ENCODE measurements around the gene CMA1.
A peak's percentile ranks its signal among the peaks of the same experiment; 100 is the strongest.
"Not testable (repeated sequence)": the region's sequence is repeated elsewhere in the genome, so short reads cannot be mapped to it uniquely, and the experiment has no call there.

CMA1 gene

DNA sequence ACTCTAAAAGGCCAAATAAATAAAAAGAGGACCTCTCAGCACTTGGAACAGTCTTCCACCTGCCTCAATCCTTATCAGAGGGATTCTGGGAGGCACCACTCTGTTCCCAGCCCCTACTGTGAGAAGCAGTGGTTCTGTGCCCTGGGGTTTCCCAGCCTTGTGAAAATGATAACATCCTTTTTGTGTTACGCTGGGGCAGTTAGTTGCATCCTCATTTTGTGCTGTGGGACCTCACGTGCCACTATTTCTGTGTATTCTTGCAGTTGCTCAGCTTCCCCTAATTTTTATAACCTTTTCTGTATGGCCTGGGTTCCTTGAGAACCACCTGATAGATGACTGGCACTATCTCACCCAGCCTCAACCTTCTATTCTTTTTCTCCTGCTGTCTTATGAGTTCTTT, 10.8 kb upstream of the CMA1 start:
- H3K4me1 Mint-ChIP-seq: no peaks in the 10 kb centered on the region
- peaks cover 5% of the 10 kb centered on the region for H3K9me3 Mint-ChIP-seq
- peaks cover 2% of the 10 kb centered on the region for H3K27me3 Mint-ChIP-seq (ENCODE audit: low read depth, poor library complexity)
- TF ChIP-seq, protein P1, sequence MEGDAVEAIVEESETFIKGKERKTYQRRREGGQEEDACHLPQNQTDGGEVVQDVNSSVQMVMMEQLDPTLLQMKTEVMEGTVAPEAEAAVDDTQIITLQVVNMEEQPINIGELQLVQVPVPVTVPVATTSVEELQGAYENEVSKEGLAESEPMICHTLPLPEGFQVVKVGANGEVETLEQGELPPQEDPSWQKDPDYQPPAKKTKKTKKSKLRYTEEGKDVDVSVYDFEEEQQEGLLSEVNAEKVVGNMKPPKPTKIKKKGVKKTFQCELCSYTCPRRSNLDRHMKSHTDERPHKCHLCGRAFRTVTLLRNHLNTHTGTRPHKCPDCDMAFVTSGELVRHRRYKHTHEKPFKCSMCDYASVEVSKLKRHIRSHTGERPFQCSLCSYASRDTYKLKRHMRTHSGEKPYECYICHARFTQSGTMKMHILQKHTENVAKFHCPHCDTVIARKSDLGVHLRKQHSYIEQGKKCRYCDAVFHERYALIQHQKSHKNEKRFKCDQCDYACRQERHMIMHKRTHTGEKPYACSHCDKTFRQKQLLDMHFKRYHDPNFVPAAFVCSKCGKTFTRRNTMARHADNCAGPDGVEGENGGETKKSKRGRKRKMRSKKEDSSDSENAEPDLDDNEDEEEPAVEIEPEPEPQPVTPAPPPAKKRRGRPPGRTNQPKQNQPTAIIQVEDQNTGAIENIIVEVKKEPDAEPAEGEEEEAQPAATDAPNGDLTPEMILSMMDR (IDR thresholded peaks at IDR 0.05): no peak
- no peak overlapping the region for H3K4me3 Mint-ChIP-seq
- no peak overlapping the region for H3K27ac Mint-ChIP-seq
- DNase-seq: no peak
- no peaks in the 10 kb centered on the region for H3K36me3 Mint-ChIP-seq (ENCODE audit: low read depth)

DNA sequence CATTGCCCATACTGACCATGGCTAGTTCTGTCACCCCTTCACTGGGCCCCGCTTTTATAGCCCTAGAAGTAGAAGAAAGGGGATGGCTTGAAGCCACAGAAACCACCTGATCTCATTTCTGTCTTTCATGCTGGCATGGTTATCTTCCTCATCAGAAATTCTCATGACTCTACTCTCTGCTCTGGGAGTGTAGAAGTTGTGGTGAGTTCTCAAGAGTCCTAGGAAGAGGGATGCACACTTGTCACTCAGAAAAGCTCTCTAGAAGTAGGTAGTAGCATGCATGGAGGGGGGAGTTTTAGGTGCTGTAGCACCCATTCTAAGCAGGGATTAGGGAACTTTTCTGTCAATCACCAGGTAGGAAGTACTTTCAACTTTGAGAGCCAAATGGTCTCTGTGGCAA, 6.1 kb upstream of the CMA1 start:
- no peaks in the 10 kb centered on the region for H3K4me1 Mint-ChIP-seq
- no peaks in the 10 kb centered on the region for H3K36me3 Mint-ChIP-seq (ENCODE audit: low read depth)
- H3K27ac Mint-ChIP-seq: no peak overlapping the region
- peaks cover 18% of the 10 kb centered on the region for H3K27me3 Mint-ChIP-seq (ENCODE audit: low read depth, poor library complexity)
- H3K9me3 Mint-ChIP-seq: peaks cover 5% of the 10 kb centered on the region
- TF ChIP-seq, protein P1 (IDR thresholded peaks at IDR 0.05): no peak
- DNase-seq: no peak
- no peak overlapping the region for H3K4me3 Mint-ChIP-seq

GRCh38 chr14:24513009-24513408, 4.9 kb upstream of the CMA1 start:
- no peaks in the 10 kb centered on the region for H3K36me3 Mint-ChIP-seq (ENCODE audit: low read depth)
- peaks cover 5% of the 10 kb centered on the region for H3K9me3 Mint-ChIP-seq
- no peaks in the 10 kb centered on the region for H3K4me1 Mint-ChIP-seq
- H3K4me3 Mint-ChIP-seq: no peak overlapping the region
- H3K27me3 Mint-ChIP-seq (ENCODE audit: low read depth, poor library complexity): peaks cover 26% of the 10 kb centered on the region
- TF ChIP-seq, protein P1 (IDR thresholded peaks at IDR 0.05): no peak
- DNase-seq: peak; percentile 63
- no peak overlapping the region for H3K27ac Mint-ChIP-seq

- H3K36me3 Mint-ChIP-seq (ENCODE audit: low read depth): peaks cover 9% of the 10 kb centered on the region
- no peaks in the 10 kb centered on the region for H3K4me1 Mint-ChIP-seq
- H3K4me3 Mint-ChIP-seq: no peak overlapping the region
- H3K27me3 Mint-ChIP-seq (ENCODE audit: low read depth, poor library complexity): peaks cover 24% of the 10 kb centered on the region
- TF ChIP-seq, protein P1 (IDR thresholded peaks at IDR 0.05): no peak
- no peak overlapping the region for H3K27ac Mint-ChIP-seq
- H3K9me3 Mint-ChIP-seq: no peaks in the 10 kb centered on the region
- DNase-seq: no peak
These were observed 1.6 kb downstream of the CMA1 start for GRCh38 chr14:24506443-24506842.

GRCh38 chr14:24504425-24504950, 3.6 kb downstream of the CMA1 start:
- no peak overlapping the region for H3K4me3 Mint-ChIP-seq
- no peaks in the 10 kb centered on the region for H3K4me1 Mint-ChIP-seq
- peaks cover 4% of the 10 kb centered on the region for H3K9me3 Mint-ChIP-seq
- no peak for DNase-seq
- H3K27me3 Mint-ChIP-seq (ENCODE audit: low read depth, poor library complexity): peaks cover 21% of the 10 kb centered on the region
- H3K27ac Mint-ChIP-seq: no peak overlapping the region
- peaks cover 10% of the 10 kb centered on the region for H3K36me3 Mint-ChIP-seq (ENCODE audit: low read depth)
- TF ChIP-seq, protein P1 (IDR thresholded peaks at IDR 0.05): no peak

- not testable (repeated sequence) for H3K27me3 Mint-ChIP-seq (ENCODE audit: low read depth, poor library complexity)
These were observed 16.3 kb downstream of the CMA1 start for GRCh38 chr14:24491586-24492408.

More at GRCh38 chr14:24491586-24492408, 16.3 kb downstream of the CMA1 start:
- H3K36me3 Mint-ChIP-seq (ENCODE audit: low read depth); H3K4me1 Mint-ChIP-seq; DNase-seq; H3K4me3 Mint-ChIP-seq; H3K27ac Mint-ChIP-seq: not testable (repeated sequence)
- H3K9me3 Mint-ChIP-seq: peaks cover 45% of the 10 kb centered on the region
